HG02970 (cell line): Measurements from ENCODE around the gene RPL3.
A peak's percentile ranks its signal among the peaks of the same experiment; 100 is the strongest.

Experiments used
- ATAC-seq: cut with Tn5 transposase; IDR thresholded peaks from one replicate; pipeline ENCODE4 v1.9.1; 2021; ENCODE audit warnings: mild to moderate bottlenecking, moderate library complexity, moderate number of reproducible peaks; ENCODE audit not compliant: unreplicated experiment, low FRiP score

RPL3 gene

GRCh38 chr22:39318507-39319283, 728 bp downstream of the RPL3 start:
- peak; percentile 3 for ATAC-seq

DNA sequence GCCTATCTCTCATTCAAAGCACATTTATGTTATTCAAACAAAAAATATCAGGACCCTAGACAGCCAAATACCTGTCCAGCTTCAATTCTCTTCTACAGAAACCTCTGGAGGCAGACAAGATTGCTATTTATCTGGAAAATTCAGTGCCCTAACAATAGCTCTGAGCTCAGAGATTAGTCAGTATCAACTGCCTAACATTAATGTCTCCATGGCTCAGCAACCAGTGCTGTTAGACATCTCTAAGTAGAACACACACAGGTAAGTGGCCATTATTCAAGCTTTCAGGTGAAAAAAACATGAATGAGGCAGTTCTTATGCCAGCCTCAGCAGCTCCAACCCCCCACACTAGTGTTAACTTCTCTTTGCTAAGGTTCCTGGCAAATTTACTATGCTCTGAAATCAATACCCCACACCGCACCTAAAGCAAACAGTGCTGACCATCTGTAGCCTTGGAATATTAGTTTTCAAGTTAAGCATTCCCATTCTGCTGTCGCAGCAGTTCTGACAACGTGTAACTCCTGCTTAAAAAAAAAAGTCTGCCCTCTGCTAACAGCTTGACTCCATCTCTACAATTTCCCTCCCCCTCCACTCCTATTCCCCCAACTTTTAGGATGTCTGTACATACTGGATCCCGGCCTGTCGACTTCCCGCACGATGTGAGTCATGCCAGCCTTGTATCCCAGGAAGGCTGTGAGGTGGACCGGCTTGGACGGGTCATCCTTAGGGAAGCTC, 1.5 kb downstream of the RPL3 start:
- no peak for ATAC-seq

GRCh38 chr22:39317084-39317774, 2.2 kb downstream of the RPL3 start:
- no peak for ATAC-seq

GRCh38 chr22:39316440-39317083, 2.9 kb downstream of the RPL3 start:
- no peak for ATAC-seq

DNA sequence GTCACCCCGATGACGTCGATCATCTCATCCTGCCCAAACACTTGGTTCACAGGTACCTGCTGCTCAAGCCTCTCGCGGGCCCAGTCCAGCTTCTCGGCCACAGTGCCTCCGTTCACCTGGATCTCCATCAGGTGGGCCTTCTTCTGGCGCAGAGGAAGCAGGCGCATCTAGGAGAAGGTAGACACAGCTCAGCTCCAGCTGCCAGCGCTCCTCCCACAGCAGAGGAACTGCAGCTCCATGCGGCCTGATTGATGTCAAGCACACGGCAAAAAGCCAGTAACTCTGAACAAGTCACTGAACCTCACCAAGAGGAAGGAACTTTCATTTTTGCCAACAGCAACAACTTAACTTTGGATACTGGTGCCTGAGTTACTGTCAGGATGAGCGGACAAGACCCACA, 4.0 kb downstream of the RPL3 start:
- no peak for ATAC-seq

DNA sequence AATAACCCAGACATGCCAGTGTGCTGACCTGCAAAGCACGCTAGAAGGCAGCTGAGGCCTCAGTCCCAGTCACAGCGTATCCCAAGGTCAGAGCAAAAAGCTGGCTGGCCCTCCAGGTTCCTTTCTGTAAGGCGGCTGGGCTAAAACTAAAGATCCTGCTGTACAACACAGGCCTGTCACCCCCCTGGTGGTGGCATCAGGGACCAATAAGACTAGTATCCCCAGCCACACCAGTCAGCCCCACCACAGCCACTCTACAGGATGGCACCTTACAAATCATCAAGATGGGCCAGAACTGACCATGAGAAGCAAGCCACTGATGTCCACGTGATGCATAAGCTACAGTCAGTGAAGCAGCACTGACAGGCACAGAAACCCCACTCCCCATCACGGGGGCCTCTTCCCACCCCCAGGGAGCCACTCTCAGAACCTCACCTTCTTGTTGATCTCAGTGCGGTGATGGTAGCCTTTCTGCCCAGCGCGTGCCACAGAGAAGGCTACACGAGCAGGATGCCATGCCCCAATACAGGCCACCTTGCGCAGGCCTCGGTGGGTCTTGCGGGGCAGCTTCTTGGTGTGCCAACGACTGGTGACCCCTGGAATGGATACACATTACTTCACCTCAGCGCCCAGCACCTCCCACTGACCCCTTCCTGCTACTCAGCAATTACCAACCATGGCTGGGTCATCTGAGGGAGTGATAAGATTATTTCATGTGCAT, 5.0 kb downstream of the RPL3 start:
- ATAC-seq = no peak

- no peak for ATAC-seq
Measured at GRCh38 chr22:39313258-39314001, 6.0 kb downstream of the RPL3 start.

DNA sequence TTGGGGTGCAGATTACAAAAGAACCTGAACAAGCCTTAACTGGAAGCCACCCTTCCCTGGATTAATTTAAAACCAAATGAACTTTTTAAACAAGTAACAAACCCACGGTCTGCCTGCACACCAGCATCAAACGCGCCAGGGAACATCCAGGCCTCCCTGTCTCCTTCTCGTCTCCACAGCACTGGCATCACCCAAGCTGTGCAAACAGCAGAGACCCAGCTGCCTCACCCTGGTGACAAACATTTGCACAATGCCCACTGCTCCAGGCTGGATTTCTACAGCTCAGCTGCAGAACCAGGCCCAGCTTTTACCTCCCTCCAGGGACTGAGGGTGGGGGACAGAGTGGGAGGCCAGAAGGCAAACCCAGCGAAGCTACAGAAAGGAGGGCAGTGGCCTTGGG, 7.0 kb downstream of the RPL3 start:
- no peak for ATAC-seq

GRCh38 chr22:39311592-39312400, 7.6 kb downstream of the RPL3 start:
- ATAC-seq = no peak

GRCh38 chr22:39309881-39310714, 9.3 kb downstream of the RPL3 start:
- ATAC-seq = no peak

GRCh38 chr22:39309364-39309861, 10.0 kb downstream of the RPL3 start:
- no peak for ATAC-seq

- ATAC-seq = no peak
Measured at GRCh38 chr22:39308614-39309363, 10.6 kb downstream of the RPL3 start.

DNA sequence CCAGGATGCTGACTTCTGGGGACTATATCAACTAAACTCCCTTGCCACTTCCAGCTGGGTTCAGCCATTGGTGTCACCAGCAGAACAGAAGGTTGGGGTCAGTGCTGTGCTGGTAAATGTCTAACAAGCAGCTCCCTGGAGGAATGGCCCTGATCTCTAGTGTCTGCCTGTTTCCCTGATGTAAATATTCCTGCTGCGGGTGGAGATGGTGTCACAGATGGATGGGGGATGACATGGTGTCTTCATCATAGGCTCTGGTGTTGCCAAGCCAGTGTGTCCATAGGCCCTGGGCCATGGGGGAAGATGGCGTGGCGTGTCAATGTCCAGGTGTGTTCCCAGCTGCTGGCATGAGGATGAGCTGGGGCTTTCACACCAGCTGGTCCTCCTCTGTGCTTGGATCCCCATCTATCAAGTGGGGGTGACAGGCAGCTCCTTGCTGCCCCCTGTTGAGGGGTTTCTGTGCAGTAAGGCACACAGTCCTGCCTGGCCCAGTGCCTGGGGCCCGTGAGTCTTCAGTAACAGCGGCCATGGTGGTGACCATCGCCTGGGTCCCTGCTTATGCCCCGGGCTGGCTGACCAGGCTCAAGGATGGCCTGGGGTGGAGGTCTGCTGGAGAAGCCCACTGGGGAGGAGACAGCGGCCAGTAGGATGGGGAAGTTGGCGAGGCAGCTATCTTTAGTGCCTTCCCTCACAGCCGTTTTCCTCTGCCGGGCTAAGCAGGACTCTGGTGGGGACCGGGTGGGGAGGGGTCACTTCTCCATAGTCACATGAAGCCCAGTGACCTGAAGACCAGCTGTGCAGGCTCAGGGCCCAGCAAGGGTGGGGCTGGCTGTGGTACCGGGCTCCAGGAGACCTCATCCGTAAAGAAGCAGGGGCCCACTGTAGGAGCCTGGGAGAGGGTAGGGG, 12.7 kb downstream of the RPL3 start:
- ATAC-seq = no peak

DNA sequence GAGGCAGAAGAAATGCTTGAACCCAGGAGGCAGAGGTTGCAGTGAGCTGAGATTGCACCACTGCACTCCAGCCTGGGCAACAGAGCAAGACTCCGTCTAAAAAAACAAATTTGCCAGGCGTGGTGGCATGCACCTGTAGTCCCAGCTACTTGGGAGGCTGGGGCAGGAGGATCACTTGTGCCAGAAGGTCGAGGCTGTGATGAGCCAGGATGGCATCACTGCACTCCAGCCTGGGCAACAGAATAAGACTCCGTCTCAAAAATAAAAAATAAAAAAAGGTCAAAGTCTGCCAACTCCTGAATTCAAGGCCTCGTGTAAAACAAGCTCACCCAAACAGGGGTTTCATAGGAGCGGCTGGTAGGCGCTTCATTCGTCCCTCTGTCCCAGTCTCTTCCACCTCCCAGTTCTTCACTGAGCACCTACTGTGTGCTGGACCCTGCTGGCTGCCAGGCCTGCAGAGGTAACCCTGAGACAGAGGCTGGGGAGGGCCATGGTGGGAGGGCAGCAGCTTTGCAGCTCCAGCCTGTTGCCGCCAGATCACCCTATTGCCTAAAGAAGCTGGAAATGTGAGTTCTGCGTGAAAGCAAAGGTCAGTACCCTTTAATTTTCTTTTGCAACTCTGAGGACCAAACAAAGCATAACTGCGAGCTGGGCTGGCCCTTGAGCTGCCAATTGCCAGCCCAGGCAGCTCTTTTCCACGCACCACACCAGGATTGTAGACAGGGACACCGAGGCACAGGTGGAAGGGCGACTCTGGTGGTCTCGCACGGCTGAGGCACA, 15.3 kb downstream of the RPL3 start:
- no peak for ATAC-seq

DNA sequence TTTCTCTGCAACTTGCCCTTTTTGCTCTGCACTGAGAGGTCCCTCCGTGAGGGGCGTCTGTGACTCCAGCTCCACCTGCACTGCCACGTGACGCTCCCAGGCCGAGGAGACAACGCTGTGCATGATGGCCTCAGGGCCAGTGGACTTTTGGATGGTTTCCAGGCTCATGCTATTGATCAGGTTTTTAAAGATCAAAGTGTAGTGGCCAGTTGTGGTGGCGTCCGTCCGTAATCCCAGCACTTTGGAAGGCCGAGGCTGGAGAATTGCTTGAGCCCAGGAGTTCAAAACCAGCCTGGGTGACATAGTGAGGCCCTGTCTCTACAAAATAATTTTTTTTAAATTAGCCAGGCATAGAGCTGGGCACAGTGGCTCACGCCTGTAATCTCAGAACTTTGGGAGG, 16.1 kb downstream of the RPL3 start:
- ATAC-seq = no peak
